ENCODE results near the gene CMIP.

The CMIP gene

DNA sequence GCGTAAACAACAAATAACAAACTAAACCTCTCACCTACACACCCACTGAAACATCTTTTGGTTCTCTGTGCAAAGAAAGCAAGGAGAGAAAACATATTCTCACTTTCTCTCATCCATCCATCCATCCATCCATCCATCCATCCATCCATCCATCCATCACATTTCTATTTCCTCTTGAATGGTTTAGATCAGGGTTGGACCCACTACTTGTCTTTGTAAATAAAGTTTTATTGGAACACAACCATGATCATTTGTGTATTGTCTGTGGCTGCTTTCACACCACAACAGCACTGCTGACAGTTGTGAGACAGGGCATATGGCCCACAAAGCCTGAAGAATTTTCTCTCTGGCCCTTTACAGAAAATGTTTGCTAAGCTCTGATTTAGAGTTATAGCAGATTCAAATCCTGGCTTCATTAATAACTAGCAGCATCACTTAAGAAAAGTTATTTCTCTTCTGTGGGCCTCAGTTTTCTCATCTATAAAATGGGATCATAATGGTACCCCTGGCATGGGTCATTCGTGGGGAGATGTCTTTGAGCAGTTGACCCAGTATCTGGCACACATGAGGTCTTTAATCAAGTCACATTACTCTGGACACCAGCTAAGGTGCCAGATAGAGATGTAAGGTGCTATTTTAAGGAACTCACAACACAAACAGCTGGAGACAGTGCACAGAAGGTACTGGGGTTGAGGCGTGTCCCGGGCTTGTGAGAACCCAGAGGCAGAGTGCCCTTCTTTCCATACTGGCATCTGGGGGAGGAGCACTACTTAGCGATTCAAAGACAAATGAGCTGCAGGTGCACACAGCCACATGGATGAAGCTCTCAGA, 146.3 kb downstream of the CMIP start:
- no peak for DNase-seq

DNA sequence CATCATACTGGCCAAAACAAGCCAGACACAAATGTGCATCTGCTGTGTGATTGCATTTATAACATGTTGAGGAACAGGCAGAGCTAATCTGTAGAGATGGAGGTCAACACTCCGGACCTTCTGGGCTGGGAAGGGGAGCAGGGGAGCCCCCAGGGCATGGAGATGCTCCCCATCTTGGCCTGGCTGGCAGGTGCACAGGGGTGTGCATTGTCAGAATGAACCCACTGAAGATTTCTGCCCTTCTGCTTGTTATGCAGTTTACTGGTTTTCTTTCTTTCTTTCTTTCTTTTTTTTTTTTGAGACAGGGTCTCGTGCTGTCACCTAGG, 146.9 kb downstream of the CMIP start:
- no peak for DNase-seq

GRCh38 chr16:81592353-81592866, 147.8 kb downstream of the CMIP start:
- no peak for DNase-seq

- no peak for DNase-seq
Measured at GRCh38 chr16:81593481-81593880, 148.9 kb downstream of the CMIP start.

GRCh38 chr16:81595629-81596292, 151.2 kb downstream of the CMIP start:
- DNase-seq: no peak

DNA sequence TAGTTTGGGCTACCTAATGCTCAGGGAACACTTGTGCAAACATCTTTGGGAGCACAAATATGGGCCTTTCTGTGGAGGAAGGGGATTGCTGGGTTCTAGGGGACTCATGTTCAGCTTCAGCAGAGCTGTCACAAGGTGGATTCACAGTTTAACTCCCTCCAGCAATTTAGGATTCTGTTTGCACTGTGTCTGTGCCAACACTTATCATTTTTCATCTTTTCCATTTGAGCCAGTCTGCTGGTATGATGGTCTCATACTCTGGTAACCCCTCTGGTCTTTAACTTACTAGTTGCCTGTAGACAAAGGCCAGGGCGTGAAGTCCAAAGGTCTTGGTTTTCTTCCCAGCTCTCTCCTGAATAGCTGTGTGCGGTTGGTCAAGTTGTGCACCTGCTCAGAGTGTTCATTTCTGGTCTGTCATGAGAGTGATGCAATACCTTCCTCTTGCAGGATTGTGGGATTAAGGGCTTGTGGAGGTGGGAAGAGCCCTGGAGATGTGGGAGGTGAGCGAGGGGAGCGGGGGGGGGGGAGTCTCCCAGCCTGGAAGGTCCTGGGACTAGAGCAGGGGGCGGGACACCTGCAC, 152.6 kb downstream of the CMIP start:
- no peak for DNase-seq

- no peak for DNase-seq
Measured at GRCh38 chr16:81598083-81598482, 153.5 kb downstream of the CMIP start.

- no peak for DNase-seq
Measured at GRCh38 chr16:81599034-81599744, 154.6 kb downstream of the CMIP start.

GRCh38 chr16:81600275-81600674, 155.7 kb downstream of the CMIP start:
- no peak for DNase-seq

- DNase-seq: no peak
Measured at GRCh38 chr16:81601008-81601428, 156.4 kb downstream of the CMIP start.

- DNase-seq: no peak
Measured at GRCh38 chr16:81601601-81602255, 157.1 kb downstream of the CMIP start.

GRCh38 chr16:81602256-81602776, 157.7 kb downstream of the CMIP start:
- no peak for DNase-seq

DNA sequence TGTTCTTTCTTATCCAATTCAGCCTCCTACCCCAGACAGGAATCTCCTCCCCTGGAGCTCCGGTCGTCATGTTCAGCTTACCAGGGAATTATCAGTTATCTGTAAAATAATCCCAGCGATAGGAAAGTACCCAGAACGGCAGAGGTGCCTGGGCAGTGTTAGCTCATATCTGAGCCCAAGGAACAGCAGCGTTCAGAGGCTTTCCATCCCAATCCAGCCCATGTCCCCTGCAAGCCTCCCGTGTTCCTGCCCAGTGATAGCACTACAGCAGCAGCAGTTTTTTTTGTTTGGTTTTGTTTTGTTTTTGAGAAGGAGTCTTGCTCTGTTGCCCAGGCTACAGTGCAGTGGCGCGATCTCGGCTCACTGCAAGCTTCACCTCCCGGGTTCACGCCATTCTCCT, 158.2 kb downstream of the CMIP start:
- DNase-seq: no peak

- DNase-seq: no peak
Measured at GRCh38 chr16:81604960-81605383, 160.4 kb downstream of the CMIP start.

GRCh38 chr16:81606039-81606438, 161.4 kb downstream of the CMIP start:
- DNase-seq: no peak

- DNase-seq: no peak
Measured at GRCh38 chr16:81607006-81607405, 162.4 kb downstream of the CMIP start.

GRCh38 chr16:81607805-81608522, 163.4 kb downstream of the CMIP start:
- no peak for DNase-seq

DNA sequence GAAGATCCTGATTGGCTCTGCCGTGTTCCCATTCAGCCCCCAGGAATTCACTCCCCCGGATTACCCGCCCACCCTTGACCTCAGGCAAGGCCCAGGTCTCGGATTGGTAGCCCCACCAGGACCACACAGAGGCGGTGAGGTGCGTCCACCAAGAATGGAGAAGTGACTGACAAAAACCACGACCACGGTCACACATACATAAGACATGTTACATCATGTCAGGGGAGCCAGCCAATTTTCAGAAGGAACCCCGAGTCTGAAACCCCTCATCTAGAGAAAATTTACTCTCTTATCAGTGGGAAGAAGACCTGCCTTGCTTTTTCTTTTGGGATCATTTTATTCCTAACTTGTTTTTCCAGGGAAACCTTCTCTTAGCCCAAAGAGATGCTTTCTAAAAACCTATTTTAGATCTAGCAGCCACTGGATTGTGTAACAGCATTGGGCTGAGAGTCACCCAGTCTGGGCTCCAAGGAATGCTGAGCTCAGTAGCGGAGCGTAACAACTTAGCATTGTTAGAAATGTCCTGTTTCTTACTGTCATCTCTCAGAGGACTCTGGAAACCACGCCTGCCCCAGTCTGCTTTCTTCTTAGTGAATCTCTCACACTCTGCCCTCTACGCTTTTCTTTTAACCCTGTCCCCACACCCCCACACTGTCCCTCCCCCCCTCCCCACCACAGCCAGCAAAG, 164.1 kb downstream of the CMIP start:
- DNase-seq: peak; percentile 66

- DNase-seq: no peak
Measured at GRCh38 chr16:81609323-81609892, 164.8 kb downstream of the CMIP start.

- no peak for DNase-seq
Measured at GRCh38 chr16:81610144-81610842, 165.7 kb downstream of the CMIP start.

Data from hematopoietic multipotent progenitor cell treated with erythropoietin and hydrocortisone succinate and interleukin-3 and kit ligand, for 4 days (in vitro differentiated cells).